NCI-H226 (cell line): ENCODE results near the gene FAXC.

Experiments
- DNase-seq: peaks from one replicate; pipeline ENCODE4 v3.0.0-alpha.2; 2015

The FAXC gene

GRCh38 chr6:99349171-99350141 is at the start of gene FAXC:
TSS of gene FAXC (minus strand) at chr6:99349674. CDS start at chr6:99349372, 302 bp downstream.
- DNase-seq = peak; percentile 9

DNA sequence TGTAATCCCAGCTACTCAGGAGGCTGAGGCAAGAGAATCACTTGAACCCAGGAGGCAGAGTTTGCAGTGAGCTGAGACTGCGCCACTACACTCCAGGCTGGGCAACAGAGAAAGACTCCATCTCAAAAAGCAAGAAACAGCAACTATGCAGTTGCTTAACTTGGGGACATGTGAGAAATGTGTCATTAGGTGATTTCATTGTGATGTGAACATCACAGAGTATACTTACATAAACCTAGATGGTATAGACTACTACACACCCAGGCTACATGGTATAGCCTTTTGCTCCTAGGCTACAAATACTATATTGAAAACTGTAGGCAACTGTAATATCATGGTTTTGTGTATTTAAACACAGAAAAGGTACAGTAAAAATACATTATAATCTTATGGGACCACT is 47.8 kb upstream of the FAXC start:
- DNase-seq = no peak

GRCh38 chr6:99393698-99394531 is 44.4 kb upstream of the FAXC start, which contains the start of gene COQ3:
TSS of gene COQ3 (minus strand) at chr6:99394195. CDS start at chr6:99394179, 16 bp downstream.
- peak; percentile 54 for DNase-seq

DNA sequence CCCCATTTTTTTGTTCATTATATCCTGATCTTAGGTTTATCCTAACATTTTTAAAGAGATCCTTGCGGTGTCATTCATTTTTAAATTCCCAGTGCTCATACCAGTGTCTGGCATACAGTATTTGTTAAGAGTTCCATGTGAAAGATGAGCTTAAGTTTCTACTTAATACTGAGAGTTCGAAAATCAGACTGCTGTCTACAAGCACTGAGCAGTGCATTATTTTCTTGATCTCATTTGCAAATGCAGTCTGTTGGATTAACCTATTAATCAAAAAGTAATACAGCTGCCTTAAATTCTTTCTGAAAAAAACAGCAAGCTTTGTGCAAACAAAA is 43.9 kb upstream of the FAXC start:
- DNase-seq = no peak

- no peak for DNase-seq
Observed at GRCh38 chr6:99390896-99391295, 41.4 kb upstream of the FAXC start.

DNA sequence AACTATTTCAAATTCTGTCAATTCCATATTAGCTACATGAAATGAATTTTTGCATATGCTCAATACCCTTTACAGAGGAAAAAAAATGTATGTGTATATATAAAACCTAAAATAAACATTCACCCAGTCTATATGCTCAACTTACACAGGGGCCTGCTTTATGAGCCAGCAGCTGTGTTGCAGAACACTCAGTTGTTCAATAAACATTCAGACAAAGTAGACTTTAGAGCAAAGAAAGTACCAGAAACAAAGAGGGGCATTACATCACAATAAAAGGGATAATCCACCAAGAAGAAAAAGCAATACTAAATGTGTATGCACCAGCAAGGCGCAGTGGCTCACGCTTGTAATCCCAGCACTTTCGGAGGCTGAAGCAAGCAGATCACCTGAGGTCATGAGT is 35.0 kb upstream of the FAXC start:
- no peak for DNase-seq

DNA sequence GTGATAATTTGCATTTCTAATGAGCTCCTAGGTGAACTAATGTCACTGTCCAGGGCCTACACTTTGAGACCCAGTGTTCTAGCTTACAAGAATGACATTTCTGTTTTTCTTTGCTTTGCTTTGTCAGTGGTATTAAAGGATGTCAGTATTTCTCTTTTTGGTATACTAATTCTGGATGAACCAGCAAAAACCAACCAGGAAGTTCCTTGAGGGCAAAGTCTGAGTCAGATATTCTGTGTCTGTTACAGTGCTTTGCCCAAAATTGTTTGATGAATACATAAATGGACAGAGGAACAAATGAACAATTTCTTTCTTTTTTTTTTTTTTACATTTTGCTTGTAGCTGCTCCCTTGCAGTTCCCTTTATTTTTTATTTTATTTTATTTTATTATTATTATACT is 29.2 kb upstream of the FAXC start:
- DNase-seq = no peak

DNA sequence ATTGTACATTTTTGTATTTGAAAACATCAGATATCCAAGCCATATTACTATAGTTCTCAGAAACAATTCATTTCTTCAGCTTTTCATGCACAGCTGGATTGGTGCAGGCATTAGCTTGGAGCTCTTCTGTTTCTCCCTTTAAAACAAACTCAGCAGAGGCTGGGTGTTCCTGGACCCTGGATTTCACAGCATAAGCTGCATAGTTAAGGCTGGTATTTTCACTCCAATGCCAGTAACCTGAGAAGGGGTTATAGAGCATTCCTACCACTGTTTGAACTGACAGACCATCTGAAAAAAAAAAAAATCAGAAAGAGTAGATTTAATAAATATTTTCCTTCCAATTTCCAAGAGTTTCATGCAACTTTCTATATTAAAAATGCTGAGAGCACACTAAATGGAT is 20.1 kb upstream of the FAXC start:
- no peak for DNase-seq

GRCh38 chr6:99366852-99367251 is 17.4 kb upstream of the FAXC start:
- DNase-seq = no peak

GRCh38 chr6:99364026-99364425 is 14.6 kb upstream of the FAXC start:
- DNase-seq = no peak

DNA sequence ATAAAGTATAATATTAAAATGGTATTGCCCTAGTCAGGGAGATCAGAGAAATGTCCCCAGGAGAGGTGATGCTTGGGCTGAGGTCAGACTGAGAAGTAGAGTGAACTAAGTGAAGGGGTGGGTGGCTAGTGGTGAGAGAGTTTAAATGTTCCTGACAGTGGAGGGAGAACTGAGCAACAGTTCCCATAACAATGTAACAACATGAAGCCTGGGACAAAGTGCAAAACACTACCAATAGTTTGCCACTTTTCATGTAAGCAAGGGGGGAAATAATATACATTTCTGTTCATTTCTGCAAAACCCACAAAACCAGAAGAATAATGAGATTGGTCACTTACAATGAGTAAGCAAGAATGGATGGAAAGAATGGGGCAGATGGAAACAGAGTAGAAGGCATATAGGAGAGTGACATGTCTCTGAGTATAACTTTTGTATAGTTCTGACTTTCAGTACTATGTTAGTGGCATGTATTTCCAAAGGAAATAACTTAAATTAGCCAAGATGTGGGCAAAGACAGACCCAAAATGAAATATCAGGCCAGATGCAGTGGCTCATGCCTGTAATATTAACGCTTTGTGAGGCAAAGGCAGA is 13.3 kb upstream of the FAXC start:
- no peak for DNase-seq

GRCh38 chr6:99359800-99360199 is 10.3 kb upstream of the FAXC start:
- DNase-seq = no peak

DNA sequence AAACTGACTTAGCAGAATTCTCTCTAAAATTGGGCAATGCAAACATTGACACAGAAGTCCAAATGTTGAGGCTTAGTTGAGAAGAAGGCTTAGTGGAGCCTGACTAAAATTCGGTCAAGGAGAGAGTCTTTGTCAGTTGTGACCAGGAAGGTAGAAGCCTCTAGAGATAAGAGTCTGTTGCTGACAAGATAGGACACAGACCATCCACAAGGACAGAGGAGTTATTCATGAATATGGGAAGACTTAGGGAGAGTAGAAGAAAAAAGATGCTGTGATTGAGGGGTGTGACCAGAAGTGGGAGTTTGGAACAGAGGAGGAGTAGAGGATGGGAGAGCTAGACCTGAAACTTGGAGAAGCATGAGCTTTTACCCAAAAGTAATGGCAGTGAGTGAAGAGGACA is 7.2 kb upstream of the FAXC start:
- no peak for DNase-seq

GRCh38 chr6:99354983-99355382 is 5.5 kb upstream of the FAXC start:
- no peak for DNase-seq

- no peak for DNase-seq
Observed at GRCh38 chr6:99353126-99353525, 3.7 kb upstream of the FAXC start.

GRCh38 chr6:99350573-99350972 is 1.1 kb upstream of the FAXC start:
- no peak for DNase-seq

- DNase-seq = no peak
Observed at GRCh38 chr6:99348288-99349170, 945 bp downstream of the FAXC start.

DNA sequence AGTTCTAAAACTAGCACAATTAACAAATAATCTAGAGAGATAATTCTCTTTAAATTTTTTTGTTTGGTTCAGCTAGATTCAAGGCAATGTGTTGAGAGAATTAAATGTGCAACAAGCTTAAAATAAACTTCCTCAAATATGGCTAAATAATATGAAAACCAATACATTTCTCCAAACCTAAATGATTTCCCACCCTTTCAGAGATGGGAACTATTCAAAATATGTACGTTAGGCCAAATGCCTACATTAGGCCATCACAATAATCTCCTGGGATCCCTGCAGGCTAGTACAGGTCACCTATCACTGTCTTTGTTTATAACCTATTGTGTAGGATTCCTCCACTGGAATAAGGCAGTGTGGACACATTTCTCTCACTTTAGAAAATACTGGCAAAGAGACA is 1.7 kb downstream of the FAXC start:
- DNase-seq = no peak

GRCh38 chr6:99346595-99346994 is 2.9 kb downstream of the FAXC start:
- DNase-seq = no peak

DNA sequence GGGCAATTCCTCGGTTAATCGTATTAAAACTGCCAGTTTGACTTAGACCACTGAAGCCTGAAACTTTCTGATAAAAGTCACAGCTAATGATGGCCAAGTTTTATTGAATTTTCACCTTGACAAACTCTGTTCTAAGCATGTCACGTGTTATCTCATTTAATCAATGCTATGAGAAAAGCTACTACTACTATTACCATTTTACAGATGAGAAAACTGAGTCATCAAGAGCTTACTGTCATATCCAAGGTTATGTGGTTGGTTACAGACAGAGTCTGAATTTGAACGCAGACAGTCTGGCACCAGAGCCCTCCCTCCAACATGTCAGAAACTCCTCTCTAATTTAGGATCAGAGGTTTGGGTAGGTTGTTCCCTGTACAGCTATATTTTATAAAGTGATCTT is 4.3 kb downstream of the FAXC start:
- no peak for DNase-seq

GRCh38 chr6:99344289-99344688 is 5.2 kb downstream of the FAXC start:
- peak; percentile 40 for DNase-seq

DNA sequence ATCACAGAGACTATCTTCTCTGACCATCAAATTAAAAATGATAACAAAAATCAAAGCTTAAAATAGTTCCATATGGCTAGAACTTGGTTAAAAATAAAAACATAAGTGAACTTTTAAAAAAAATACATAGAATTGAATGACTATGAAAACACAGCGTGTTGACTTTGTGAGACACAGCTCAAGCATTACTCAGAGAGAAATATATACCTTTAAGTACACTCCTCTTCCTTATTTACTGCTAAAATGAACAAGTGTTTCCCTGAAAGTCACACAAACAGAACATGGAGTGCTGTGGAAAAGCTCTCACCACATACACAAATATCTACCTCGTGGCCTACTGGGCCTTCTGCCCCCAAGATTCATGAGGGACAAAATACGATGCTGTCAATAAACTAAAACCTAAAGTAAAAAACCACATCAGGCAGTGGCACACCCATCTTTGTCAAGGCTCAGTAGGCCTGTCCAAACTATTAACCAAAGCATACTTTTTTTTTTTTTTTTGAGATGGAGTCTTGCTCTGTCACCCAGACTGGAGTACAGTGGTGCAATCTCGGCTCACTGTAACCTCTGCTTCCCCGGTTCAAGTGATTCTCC is 7.5 kb downstream of the FAXC start:
- no peak for DNase-seq
